ENCODE data around the gene DMD. TPM values are rescaled to one million over a fixed set of nuclear protein-coding genes. Genes with fewer than 3 reads are reported as not detected.

The DMD gene
- total and polyA plus RNA-seq, 2 of the 13 experiments (the other 11 are each of a cell fraction or from before 2014, with no cell fraction given) = 17.6 to 25.9 TPM

GRCh38 chrX:31550158-31550557, 1661.2 kb downstream of the DMD start:
- FAIRE-seq = no peak
- Histone ChIP-seq H3K9ac (ENCODE audit: insufficient read depth, low read depth, low read length) (no peak overlapping the region), H3K27ac (ENCODE audit: extremely low read length, insufficient read depth, low read length) (no peak overlapping the region), H3K36me3 (replicated peaks in 1 of 2; ENCODE audit: control insufficient read depth in 1 of 2, insufficient read depth in 2 of 2, low read length in 2 of 2) (no peaks in the 10 kb centered on the region), H3K4me2 (ENCODE audit: low read depth, low read length) (no peak overlapping the region), H4K20me1 (ENCODE audit: insufficient read depth, low read length) (no peaks in the 10 kb centered on the region), H3K27me3 (ENCODE audit: control insufficient read depth in 1 of 2, insufficient read depth in 2 of 2, low read length in 2 of 2) (no peaks in the 10 kb centered on the region), H3K9me3 (ENCODE audit: low read length) (no peaks in the 10 kb centered on the region), H3K79me2 (ENCODE audit: insufficient read depth, low read length) (no peaks in the 10 kb centered on the region), H2AFZ (ENCODE audit: low read length) (no peak overlapping the region), H3K4me3 (replicated peaks in 1 of 3; ENCODE audit: insufficient read depth in 1 of 3, low read depth in 2 of 3, low read length in 3 of 3) (no peak overlapping the region), H3K4me1 (ENCODE audit: insufficient read depth, low read length) (no peaks in the 10 kb centered on the region)
- BruUV-seq (replicated peaks) = no TSS peak
- no peak for ATAC-seq
- in situ Hi-C loops (cut with HindIII; ENCODE audit: extremely low pct_ligation_motif_present, low pct_unique_long_range_greater_than_20kb) = no loop called here
- ChIA-PET POLR2A (no interaction called here), CTCF (ENCODE audit: low intra/inter-chr PET ratio, low total read pairs) (no interaction called here)
- 5% methylated on average over 2 of the region's 2 CpGs for WGBS (ENCODE audit: low lambda C conversion rate)
- DNase-seq (ENCODE audit: low spot score) = no peak
- intact Hi-C loops (cut with micrococcal nuclease; ENCODE audit: unreplicated experiment) = no loop called here
- TF ChIP-seq NR1H2 (CRISPR knock-in tag; IDR thresholded peaks at IDR 0.05; ENCODE audit: borderline replicate concordance, low read depth) (no peak), FOXP1 (IDR thresholded peaks at IDR 0.05) (no peak), FOXP1 (CRISPR knock-in tag; IDR thresholded peaks at IDR 0.05) (no peak), GLMP (CRISPR knock-in tag; IDR thresholded peaks at IDR 0.05; ENCODE audit: borderline replicate concordance) (no peak), PCBP2 (optimal IDR thresholded peaks at IDR 0.05; ENCODE audit: low read depth, low read length, poor library complexity, severe bottlenecking) (no peak), POLR2A (IDR thresholded peaks at IDR 0.05; ENCODE audit: insufficient read depth in 1 of 2, low read depth in 2 of 2, low read length in 2 of 2) (no peak), SP5 (CRISPR knock-in tag; IDR thresholded peaks at IDR 0.05; ENCODE audit: borderline replicate concordance, low read depth) (no peak), NFAT5 (CRISPR knock-in tag; IDR thresholded peaks at IDR 0.05) (no peak), SIN3B (IDR thresholded peaks at IDR 0.05; ENCODE audit: low read length) (no peak), HOXA7 (CRISPR knock-in tag; IDR thresholded peaks at IDR 0.05) (no peak), ZNF207 (IDR thresholded peaks at IDR 0.05; ENCODE audit: borderline replicate concordance) (no peak), SMAD9 (CRISPR knock-in tag; IDR thresholded peaks at IDR 0.05) (no peak), ZFAT (CRISPR knock-in tag; conservative IDR thresholded peaks at IDR 0.05) (no peak), ZBTB44 (CRISPR knock-in tag; IDR thresholded peaks at IDR 0.05) (no peak), ZNF20 (CRISPR knock-in tag; IDR thresholded peaks at IDR 0.05) (no peak), PRDM10 (CRISPR knock-in tag; IDR thresholded peaks at IDR 0.05; ENCODE audit: low read depth) (no peak)

All from HepG2 (cell line).